Smooth muscle cell (in vitro differentiated cells): ENCODE measurements around the gene PRCC. TPM values are rescaled to one million over a fixed set of nuclear protein-coding genes. Genes with fewer than 3 reads are reported as not detected.

Experiments used
- DNase-seq: peaks from one replicate; lab custom pipeline; 2025; ENCODE audit not compliant: unreplicated experiment; lab: John Stamatoyannopoulos, UW
- H2AFZ ChIP-seq: fragments of 200-600 bp; sonication (generic); 2 replicates; pipeline ENCODE4 v1.6.0; 2016; ENCODE audit warnings: antibody characterized with exemption, low read depth, mild to moderate bottlenecking
- H3F3A ChIP-seq: fragments of 200-600 bp; sonication (generic); 2 replicates; pipeline ENCODE4 v1.6.0; 2017; ENCODE audit warnings: antibody characterized with exemption, low read depth
- H3K27ac ChIP-seq: fragments of 200-600 bp; sonication (generic); 2 replicates; pipeline ENCODE4 v1.5.1; 2016; ENCODE audit warnings: low read depth, mild to moderate bottlenecking
- H3K27me3 ChIP-seq: fragments of 200-600 bp; sonication (generic); 2 replicates; pipeline ENCODE4 v1.6.1; 2016; ENCODE audit warnings: low read depth, mild to moderate bottlenecking
- H3K36me3 ChIP-seq: fragments of 200-600 bp; sonication (generic); 2 replicates; pipeline ENCODE4 v1.5.1; 2016; ENCODE audit warnings: low read depth
- H3K4me1 ChIP-seq: fragments of 200-600 bp; sonication (generic); 2 replicates; pipeline ENCODE4 v1.5.1; 2016; ENCODE audit warnings: low read depth
- H3K4me2 ChIP-seq: fragments of 200-600 bp; sonication (generic); 2 replicates; pipeline ENCODE4 v1.6.0; 2016; ENCODE audit warnings: mild to moderate bottlenecking
- H3K4me3 ChIP-seq: fragments of 200-600 bp; sonication (generic); 2 replicates; pipeline ENCODE4 v1.5.1; 2016; ENCODE audit warnings: mild to moderate bottlenecking
- H3K79me2 ChIP-seq: fragments of 200-600 bp; sonication (generic); 2 replicates; pipeline ENCODE4 v1.6.0; 2016; ENCODE audit warnings: low read depth, mild to moderate bottlenecking
- H3K9ac ChIP-seq: fragments of 200-600 bp; sonication (generic); 2 replicates; pipeline ENCODE4 v1.6.0; 2016; ENCODE audit warnings: low read depth
- H3K9me3 ChIP-seq: fragments of 200-600 bp; sonication (generic); replicated peaks from 2 replicates; pipeline ENCODE4 v1.5.1; 2016; ENCODE audit warnings: low read depth
- H4K20me1 ChIP-seq: fragments of 200-600 bp; sonication (generic); 2 replicates; pipeline ENCODE4 v1.6.0; 2016; ENCODE audit warnings: low read depth
- WGBS: methylation state at CpG from one replicate; pipeline ENCODE4 v1.1.7; 2016; ENCODE audit warnings: low lambda C conversion rate; 5-methylcytosine and 5-hydroxymethylcytosine counted together
- polyA plus RNA-seq: library from polyadenylated mRNA; unstranded; fragments of >200 nt; fragmentation: Nextera tagmentation; extraction: Ambion mirVana; gene quantifications from 2 replicates; pipeline ENCODE4 v1.2.1, GENCODE V29; 2016
- total RNA-seq: library from RNA; depleted of rRNA; stranded (reverse); fragments of >200 nt; gene quantifications from 2 replicates; pipeline ENCODE4 v1.2.3, GENCODE V29; 2014
- TF ChIP-seq, protein P1 (sequence below): fragments of 200-600 bp; sonication (generic); IDR thresholded peaks from 2 replicates; pipeline ENCODE4 v1.5.1; 2017; ENCODE audit warnings: borderline replicate concordance, mild to moderate bottlenecking, antibody characterized with exemption; ENCODE audit not compliant: insufficient read depth, poor library complexity, severe bottlenecking

Gene PRCC
- total and polyA plus RNA-seq, 2 experiments from 2014 or later = 37.7 to 68.7 TPM

DNA sequence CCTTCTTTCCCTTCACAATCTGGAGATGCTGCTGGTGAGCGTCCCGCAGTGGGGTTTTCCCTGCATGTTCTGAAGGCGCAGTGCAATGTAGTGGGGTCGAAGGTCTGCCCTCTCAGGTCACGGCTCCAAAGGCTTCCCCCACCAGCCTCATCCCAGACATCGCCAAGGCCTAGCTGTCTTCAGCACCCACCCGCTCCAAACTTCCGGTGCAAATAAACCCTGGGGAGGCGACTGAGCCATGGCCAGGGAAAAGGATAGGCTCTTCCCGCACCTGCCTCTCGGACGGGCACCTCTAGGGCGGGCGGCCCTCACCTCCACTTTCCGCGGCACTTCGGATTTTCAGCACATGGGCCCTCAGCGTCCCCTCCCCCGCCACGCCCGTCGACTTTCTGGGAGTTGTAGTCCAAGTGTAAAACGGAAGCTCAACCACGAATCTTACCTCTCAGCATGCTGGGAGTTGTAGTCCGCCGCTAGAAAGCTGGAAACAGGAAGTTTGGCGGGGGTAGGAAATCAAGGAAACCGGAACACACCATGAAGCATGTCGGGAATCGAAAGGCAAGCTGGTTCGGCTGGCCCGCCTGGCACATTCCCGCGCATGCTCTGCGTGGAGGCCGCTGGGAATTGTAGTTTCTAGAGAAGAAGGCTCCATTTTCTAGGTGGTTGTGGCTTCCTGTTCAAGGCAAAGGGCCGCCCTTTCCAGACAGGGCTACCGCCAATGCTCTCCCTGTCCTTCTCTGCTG, 26.4 kb upstream of the PRCC start, which contains the start of gene MRPL24:
Gene MRPL24, minus strand, starts transcription at position 348 of the 740 bp plus-strand sequence. CDS start 2,384 bp downstream, outside the sequence.
- WGBS = under 1% methylated on average over 37 of the region's 38 CpGs
- DNase-seq = peak; percentile 81
- Histone ChIP-seq H3K4me1 (peaks cover 18% of the 10 kb centered on the region), H4K20me1 (no peaks in the 10 kb centered on the region), H3K9me3 (no peaks in the 10 kb centered on the region), H3K4me2 (peak within 1 kb of the TSS; percentile 89), H3K36me3 (no peaks in the 10 kb centered on the region), H3K27me3 (no peaks in the 10 kb centered on the region), H3K27ac (peak within 1 kb of the TSS; percentile 80), H3K4me3 (peak within 1 kb of the TSS; percentile 71), H3F3A (peaks cover 15% of the 10 kb centered on the region), H2AFZ (peak within 1 kb of the TSS; percentile 73), H3K79me2 (peaks cover 36% of the 10 kb centered on the region), H3K9ac (peak within 1 kb of the TSS; percentile 49)
- TF ChIP-seq, protein P1, sequence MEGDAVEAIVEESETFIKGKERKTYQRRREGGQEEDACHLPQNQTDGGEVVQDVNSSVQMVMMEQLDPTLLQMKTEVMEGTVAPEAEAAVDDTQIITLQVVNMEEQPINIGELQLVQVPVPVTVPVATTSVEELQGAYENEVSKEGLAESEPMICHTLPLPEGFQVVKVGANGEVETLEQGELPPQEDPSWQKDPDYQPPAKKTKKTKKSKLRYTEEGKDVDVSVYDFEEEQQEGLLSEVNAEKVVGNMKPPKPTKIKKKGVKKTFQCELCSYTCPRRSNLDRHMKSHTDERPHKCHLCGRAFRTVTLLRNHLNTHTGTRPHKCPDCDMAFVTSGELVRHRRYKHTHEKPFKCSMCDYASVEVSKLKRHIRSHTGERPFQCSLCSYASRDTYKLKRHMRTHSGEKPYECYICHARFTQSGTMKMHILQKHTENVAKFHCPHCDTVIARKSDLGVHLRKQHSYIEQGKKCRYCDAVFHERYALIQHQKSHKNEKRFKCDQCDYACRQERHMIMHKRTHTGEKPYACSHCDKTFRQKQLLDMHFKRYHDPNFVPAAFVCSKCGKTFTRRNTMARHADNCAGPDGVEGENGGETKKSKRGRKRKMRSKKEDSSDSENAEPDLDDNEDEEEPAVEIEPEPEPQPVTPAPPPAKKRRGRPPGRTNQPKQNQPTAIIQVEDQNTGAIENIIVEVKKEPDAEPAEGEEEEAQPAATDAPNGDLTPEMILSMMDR = no peak

GRCh38 chr1:156741481-156741983, 25.8 kb upstream of the PRCC start:
- DNase-seq = no peak
- peaks cover 42% of the 10 kb centered on the region for H3K79me2 ChIP-seq
- H3K36me3 ChIP-seq = no peaks in the 10 kb centered on the region
- peak overlapping the region; percentile 81 for H3K4me2 ChIP-seq
- peak overlapping the region; percentile 35 for H3K4me3 ChIP-seq
- peak overlapping the region; percentile 73 for H2AFZ ChIP-seq
- peak overlapping the region; percentile 5 for H3K9ac ChIP-seq
- H3K27me3 ChIP-seq = no peaks in the 10 kb centered on the region
- WGBS = 62% methylated on average over 8 of the region's 8 CpGs
- H3K9me3 ChIP-seq = no peaks in the 10 kb centered on the region
- TF ChIP-seq, protein P1 = no peak
- H4K20me1 ChIP-seq = no peaks in the 10 kb centered on the region
- H3K4me1 ChIP-seq = peaks cover 23% of the 10 kb centered on the region
- H3K27ac ChIP-seq = peak overlapping the region; percentile 80
- peaks cover 15% of the 10 kb centered on the region for H3F3A ChIP-seq

DNA sequence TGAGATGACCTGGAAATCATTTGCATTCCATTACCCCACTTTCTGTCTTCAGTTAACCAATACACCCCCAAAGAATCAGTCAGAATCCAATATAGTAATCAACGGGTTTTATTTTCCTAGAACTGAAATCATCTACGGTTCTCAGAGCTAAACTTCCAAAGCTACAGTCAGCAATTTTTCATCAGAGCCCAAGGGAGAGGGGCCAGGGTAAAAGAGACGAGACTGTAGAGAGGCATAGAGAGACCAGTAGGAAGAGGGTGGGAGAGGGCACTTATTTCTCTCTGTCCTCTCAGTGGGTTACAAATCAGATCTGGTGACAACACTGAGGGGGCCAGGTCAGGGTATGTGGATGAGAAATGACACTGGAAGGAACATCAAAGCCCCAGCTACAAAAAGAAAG, 25.3 kb upstream of the PRCC start:
- Histone ChIP-seq H3K9me3 (no peaks in the 10 kb centered on the region), H3K9ac (no peak overlapping the region), H2AFZ (no peak overlapping the region), H3K4me2 (no peak overlapping the region), H3K36me3 (no peaks in the 10 kb centered on the region), H4K20me1 (no peaks in the 10 kb centered on the region), H3K4me1 (peaks cover 23% of the 10 kb centered on the region), H3K27ac (peak overlapping the region; percentile 80), H3F3A (peaks cover 15% of the 10 kb centered on the region), H3K4me3 (no peak overlapping the region), H3K27me3 (no peaks in the 10 kb centered on the region), H3K79me2 (peaks cover 42% of the 10 kb centered on the region)
- DNase-seq = no peak
- TF ChIP-seq, protein P1 = no peak
- WGBS = 93% methylated on average over 3 of the region's 3 CpGs
